OCI-LY1 (cell line): Measurements from ENCODE around the gene NKD1.

Experiments used
- CTCF ChIP-seq: fragments of 200-600 bp; sonication (generic), shearing (Covaris generic); IDR thresholded peaks from 2 replicates; pipeline ENCODE4 v1.5.1; 2017; ENCODE audit warnings: mild to moderate bottlenecking, antibody characterized with exemption, low read length, moderate library complexity, mixed read lengths
- EZH2 ChIP-seq: fragments of 200-600 bp; sonication (generic), shearing (Covaris generic); IDR thresholded peaks from 2 replicates; pipeline ENCODE4 v1.8.0; 2017; ENCODE audit warnings: borderline replicate concordance, mixed run types, mild to moderate bottlenecking, antibody characterized with exemption, low read length, moderate library complexity, mixed read lengths

- TF ChIP-seq CTCF, result no peak
- no peak for TF ChIP-seq EZH2
Observed at GRCh38 chr16:50585331-50585776, 37.2 kb downstream of the NKD1 start.
